Breast epithelium (tissue), 3 donors: ENCODE data around the gene ALOX15B.

ENCODE experiments used
- POLR2A ChIP-seq: fragments of 450-650 bp; IDR thresholded peaks from one replicate; pipeline ENCODE4 v1.6.1; 2016; ENCODE audit warnings: antibody characterized with exemption, mild to moderate bottlenecking, moderate library complexity
- POLR2AphosphoS5 ChIP-seq, 3 donors: sonication (generic); formaldehyde crosslinking; IDR thresholded peaks; one replicate each; pipeline ENCODE4 v1.6.1; 2017; ENCODE audit warnings: antibody characterized with exemption in 3 of 3
- TF ChIP-seq, protein P1 (sequence below), 3 donors: fragments of 450-650 bp; IDR thresholded peaks; one replicate each; pipeline ENCODE4 v1.5.1; 2016 to 2017; ENCODE audit warnings: antibody characterized with exemption in 3 of 3, mild to moderate bottlenecking in 3 of 3, moderate library complexity in 3 of 3

DNA sequence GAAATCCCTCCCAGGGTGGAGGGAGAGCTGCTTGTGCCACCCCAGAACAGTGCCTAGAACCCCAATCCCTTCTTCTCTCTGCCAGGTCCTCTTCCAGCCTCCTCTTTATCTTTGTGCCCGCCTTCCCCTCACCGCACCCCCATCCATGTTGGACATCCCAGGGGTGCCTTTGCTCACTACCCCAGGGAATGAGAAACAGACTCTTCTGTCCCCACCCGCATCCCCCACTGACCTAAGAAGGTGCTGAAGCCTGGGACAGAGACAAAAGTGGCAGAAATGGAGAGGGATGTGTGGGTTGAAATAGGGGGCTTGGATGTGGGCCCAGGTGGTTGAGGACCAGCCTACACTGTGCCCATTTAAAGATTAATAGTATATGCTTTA lies 17.0 kb downstream of the ALOX15B start:
- TF ChIP-seq, protein P1, sequence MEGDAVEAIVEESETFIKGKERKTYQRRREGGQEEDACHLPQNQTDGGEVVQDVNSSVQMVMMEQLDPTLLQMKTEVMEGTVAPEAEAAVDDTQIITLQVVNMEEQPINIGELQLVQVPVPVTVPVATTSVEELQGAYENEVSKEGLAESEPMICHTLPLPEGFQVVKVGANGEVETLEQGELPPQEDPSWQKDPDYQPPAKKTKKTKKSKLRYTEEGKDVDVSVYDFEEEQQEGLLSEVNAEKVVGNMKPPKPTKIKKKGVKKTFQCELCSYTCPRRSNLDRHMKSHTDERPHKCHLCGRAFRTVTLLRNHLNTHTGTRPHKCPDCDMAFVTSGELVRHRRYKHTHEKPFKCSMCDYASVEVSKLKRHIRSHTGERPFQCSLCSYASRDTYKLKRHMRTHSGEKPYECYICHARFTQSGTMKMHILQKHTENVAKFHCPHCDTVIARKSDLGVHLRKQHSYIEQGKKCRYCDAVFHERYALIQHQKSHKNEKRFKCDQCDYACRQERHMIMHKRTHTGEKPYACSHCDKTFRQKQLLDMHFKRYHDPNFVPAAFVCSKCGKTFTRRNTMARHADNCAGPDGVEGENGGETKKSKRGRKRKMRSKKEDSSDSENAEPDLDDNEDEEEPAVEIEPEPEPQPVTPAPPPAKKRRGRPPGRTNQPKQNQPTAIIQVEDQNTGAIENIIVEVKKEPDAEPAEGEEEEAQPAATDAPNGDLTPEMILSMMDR (IDR thresholded peaks at IDR 0.05), result no peak
- TF ChIP-seq POLR2AphosphoS5 (IDR thresholded peaks at IDR 0.05) (no peak), POLR2A (no peak)
